Calu3 (cell line): ENCODE results near the gene LRMDA. TPM values are rescaled to one million over a fixed set of nuclear protein-coding genes. Genes with fewer than 3 reads are reported as not detected.

ENCODE experiments used
- BruUV-seq: library from RNA; stranded (reverse); fragments of 400-500 nt; replicated peaks from 2 replicates; lab custom pipeline; 2021; lab: Mats Ljungman, UMichigan
- CTCF ChIA-PET: fragments of 300-600 bp; sonication (Branson Sonifier 250); formaldehyde crosslinking; loops from one replicate; lab custom pipeline; 2022; ENCODE audit warnings: antibody characterized with exemption; lab: Charles Lee
- DNase-seq: peaks from one replicate; pipeline ENCODE4 v3.0.0; 2022
- H3K27ac Mint-ChIP-seq: one replicate; pipeline ENCODE4 v1.8.0; 2022; ENCODE audit warnings: mixed read lengths; ENCODE audit not compliant: unreplicated experiment
- H3K27me3 Mint-ChIP-seq: one replicate; pipeline ENCODE4 v1.8.0; 2022; ENCODE audit warnings: mixed read lengths; ENCODE audit not compliant: unreplicated experiment
- H3K36me3 Mint-ChIP-seq: one replicate; pipeline ENCODE4 v1.8.0; 2022; ENCODE audit warnings: mild to moderate bottlenecking, moderate library complexity, mixed read lengths; ENCODE audit not compliant: insufficient read depth, unreplicated experiment
- H3K4me1 Mint-ChIP-seq: one replicate; pipeline ENCODE4 v1.8.0; 2022; ENCODE audit warnings: mild to moderate bottlenecking, low read depth, mixed read lengths; ENCODE audit not compliant: unreplicated experiment
- H3K4me3 Mint-ChIP-seq: one replicate; pipeline ENCODE4 v1.8.0; 2022; ENCODE audit warnings: mild to moderate bottlenecking, low read depth, moderate library complexity, mixed read lengths; ENCODE audit not compliant: unreplicated experiment
- H3K9me3 Mint-ChIP-seq: one replicate; pipeline ENCODE4 v1.8.0; 2022; ENCODE audit warnings: low read depth, mixed read lengths; ENCODE audit not compliant: unreplicated experiment
- intact Hi-C: fragments of 100-400 bp; cut with micrococcal nuclease; formaldehyde crosslinking; loops from one replicate; pipeline ENCODE4 v1.10.0; 2022; ENCODE audit not compliant: unreplicated experiment
- total RNA-seq: library from RNA; stranded (reverse); gene quantifications from 2 replicates; pipeline ENCODE4 v1.2.3, GENCODE V29; 2022
- TF ChIP-seq, protein P1 (sequence below): fragments of 200-600 bp; IDR thresholded peaks from one replicate; pipeline ENCODE4 v1.8.0; 2022; ENCODE audit warnings: antibody characterized with exemption; ENCODE audit not compliant: unreplicated experiment

The LRMDA gene
- total RNA-seq, 1 experiment from 2014 or later, result 7.6 TPM

DNA sequence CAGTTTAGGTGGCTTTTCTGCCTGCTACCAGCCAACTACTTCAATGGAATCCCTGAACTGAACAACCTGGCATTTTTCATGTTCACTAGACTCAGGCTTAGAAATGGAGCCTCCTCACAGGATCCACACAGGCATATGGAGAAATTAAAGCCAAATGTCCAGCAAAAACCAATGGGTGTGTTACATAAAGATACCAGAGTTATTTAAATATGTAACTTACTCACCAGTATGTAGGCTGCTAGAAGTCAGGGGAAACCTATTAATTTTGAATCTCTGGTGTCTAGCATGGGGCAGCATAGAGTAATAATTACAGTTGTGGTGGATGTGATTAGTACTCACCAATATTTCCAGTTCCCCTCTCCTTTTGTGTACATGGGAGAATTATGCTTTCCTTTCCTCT lies 383.6 kb downstream of the LRMDA start:
- CTCF ChIA-PET, result no interaction called here
- Mint-ChIP-seq H3K9me3 (no peaks in the 10 kb centered on the region), H3K36me3 (no peaks in the 10 kb centered on the region), H3K4me3 (no peak overlapping the region), H3K27me3 (peaks cover 22% of the 10 kb centered on the region), H3K27ac (no peak overlapping the region), H3K4me1 (no peaks in the 10 kb centered on the region)
- intact Hi-C loops, result no loop called here
- no peak for DNase-seq
- no TSS peak for BruUV-seq
- TF ChIP-seq, protein P1, sequence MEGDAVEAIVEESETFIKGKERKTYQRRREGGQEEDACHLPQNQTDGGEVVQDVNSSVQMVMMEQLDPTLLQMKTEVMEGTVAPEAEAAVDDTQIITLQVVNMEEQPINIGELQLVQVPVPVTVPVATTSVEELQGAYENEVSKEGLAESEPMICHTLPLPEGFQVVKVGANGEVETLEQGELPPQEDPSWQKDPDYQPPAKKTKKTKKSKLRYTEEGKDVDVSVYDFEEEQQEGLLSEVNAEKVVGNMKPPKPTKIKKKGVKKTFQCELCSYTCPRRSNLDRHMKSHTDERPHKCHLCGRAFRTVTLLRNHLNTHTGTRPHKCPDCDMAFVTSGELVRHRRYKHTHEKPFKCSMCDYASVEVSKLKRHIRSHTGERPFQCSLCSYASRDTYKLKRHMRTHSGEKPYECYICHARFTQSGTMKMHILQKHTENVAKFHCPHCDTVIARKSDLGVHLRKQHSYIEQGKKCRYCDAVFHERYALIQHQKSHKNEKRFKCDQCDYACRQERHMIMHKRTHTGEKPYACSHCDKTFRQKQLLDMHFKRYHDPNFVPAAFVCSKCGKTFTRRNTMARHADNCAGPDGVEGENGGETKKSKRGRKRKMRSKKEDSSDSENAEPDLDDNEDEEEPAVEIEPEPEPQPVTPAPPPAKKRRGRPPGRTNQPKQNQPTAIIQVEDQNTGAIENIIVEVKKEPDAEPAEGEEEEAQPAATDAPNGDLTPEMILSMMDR, result no peak

DNA sequence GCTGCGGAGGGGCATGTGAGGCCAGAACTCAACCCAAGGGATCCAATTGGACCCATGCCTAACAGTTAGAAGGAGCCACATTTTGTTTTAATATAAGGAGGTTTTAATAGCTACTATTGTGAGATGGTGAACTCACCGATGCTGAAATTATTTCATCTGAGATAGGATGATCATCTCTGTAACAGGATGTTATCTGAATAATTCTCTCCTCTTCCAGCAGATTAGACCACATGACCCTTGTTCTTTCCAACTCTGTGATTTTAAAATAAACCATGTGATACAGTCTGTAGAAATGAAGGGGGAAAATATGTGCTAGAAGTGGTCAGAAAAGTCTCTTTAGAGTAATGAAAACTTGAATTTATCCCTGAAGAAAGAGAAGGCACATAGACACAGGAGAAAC lies 385.8 kb downstream of the LRMDA start:
- Mint-ChIP-seq H3K9me3 (peaks cover 3% of the 10 kb centered on the region), H3K4me3 (no peak overlapping the region), H3K27me3 (peaks cover 14% of the 10 kb centered on the region), H3K4me1 (no peaks in the 10 kb centered on the region), H3K36me3 (no peaks in the 10 kb centered on the region), H3K27ac (no peak overlapping the region)
- CTCF ChIA-PET, result no interaction called here
- no TSS peak for BruUV-seq
- TF ChIP-seq, protein P1, result no peak
- no peak for DNase-seq
- intact Hi-C loops, result no loop called here

DNA sequence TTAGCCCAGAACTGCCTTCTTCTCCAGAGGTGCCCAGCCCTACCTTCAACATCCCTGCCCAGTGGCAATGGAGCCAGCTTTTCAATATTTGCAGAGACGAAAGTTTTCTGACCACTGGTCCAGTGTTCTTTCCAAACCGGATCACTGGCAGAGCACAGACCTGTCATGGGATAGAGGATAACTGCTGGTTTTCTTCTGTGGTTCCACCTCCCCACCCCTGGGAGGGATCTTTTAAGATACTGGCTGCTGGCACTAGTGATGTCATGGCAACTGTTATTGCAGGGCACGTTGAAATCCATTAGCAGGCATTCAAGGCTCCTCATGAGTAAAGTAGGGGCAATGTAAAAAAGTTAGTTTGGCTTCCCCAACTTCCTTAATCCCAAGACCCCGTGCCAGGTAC lies 387.1 kb downstream of the LRMDA start:
- H3K4me3 Mint-ChIP-seq, result no peak overlapping the region
- BruUV-seq, result no TSS peak
- peaks cover under 1% of the 10 kb centered on the region for H3K27me3 Mint-ChIP-seq
- H3K4me1 Mint-ChIP-seq, result no peaks in the 10 kb centered on the region
- peaks cover 3% of the 10 kb centered on the region for H3K9me3 Mint-ChIP-seq
- DNase-seq, result no peak
- TF ChIP-seq, protein P1, result no peak
- H3K27ac Mint-ChIP-seq, result no peak overlapping the region
- intact Hi-C loops, result no loop called here
- H3K36me3 Mint-ChIP-seq, result no peaks in the 10 kb centered on the region
- CTCF ChIA-PET, result no interaction called here

DNA sequence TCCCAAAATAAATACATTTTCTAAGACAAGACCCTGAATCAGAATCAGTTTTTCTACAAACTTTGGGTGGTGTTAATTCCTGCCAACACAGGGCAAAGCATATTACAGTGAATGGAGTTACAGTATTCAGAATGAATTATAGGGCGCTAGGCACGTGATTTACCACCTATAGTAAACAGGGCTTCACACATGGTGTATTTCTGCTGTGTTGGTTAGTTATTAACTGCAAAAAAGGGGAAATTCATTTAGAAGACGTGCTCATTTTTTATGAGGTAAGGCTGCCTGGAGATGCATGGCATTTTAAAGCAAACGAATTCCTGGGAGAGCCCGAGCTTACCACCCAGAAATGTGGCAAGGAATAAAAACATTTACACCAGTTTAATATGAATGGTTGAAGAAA lies 393.8 kb downstream of the LRMDA start:
- Mint-ChIP-seq H3K36me3 (no peaks in the 10 kb centered on the region), H3K4me3 (no peak overlapping the region), H3K27ac (no peak overlapping the region), H3K9me3 (peaks cover 7% of the 10 kb centered on the region), H3K27me3 (no peaks in the 10 kb centered on the region), H3K4me1 (no peaks in the 10 kb centered on the region)
- no TSS peak for BruUV-seq
- TF ChIP-seq, protein P1, result no peak
- CTCF ChIA-PET, result no interaction called here
- intact Hi-C loops, result no loop called here
- no peak for DNase-seq
